Body of pancreas (tissue), 4 donors: Measurements from ENCODE around the gene AMN1. TPM values are rescaled to one million over a fixed set of nuclear protein-coding genes. Genes with fewer than 3 reads are reported as not detected.
"Not testable (repeated sequence)": the region's sequence is repeated elsewhere in the genome, so short reads cannot be mapped to it uniquely, and the experiment has no call there.

Experiments used
- ATAC-seq: fragments of 150-250 bp; one replicate; pipeline ENCODE4 v1.9.1; 2016
- DNase-seq, 4 donors: peaks; one replicate each; pipeline ENCODE4 v3.0.0-alpha.2; 2019
- H3K27ac ChIP-seq, 4 donors: fragments of 200-600 bp; sonication (generic); 1 replicate in 3 of 4; 2 replicates in 1 of 4; pipeline versions ENCODE4 v1.5.1 to v1.6.1; 2016 to 2019; ENCODE audit warnings: mild to moderate bottlenecking in 1 of 4, mixed read lengths in 1 of 4, moderate library complexity in 1 of 4
- H3K27me3 ChIP-seq, 2 donors: fragments of 200-600 bp; sonication (generic); one replicate each; pipeline ENCODE4 v1.6.0; 2016; ENCODE audit warnings: mild to moderate bottlenecking in 1 of 2
- H3K36me3 ChIP-seq, 2 donors: fragments of 200-600 bp; sonication (generic); replicated peaks in 1 of 2; 2 replicates each; pipeline ENCODE4 v1.5.1; 2016; ENCODE audit warnings: low read depth in 2 of 2; ENCODE audit not compliant: insufficient read depth in 1 of 2
- H3K4me1 ChIP-seq: fragments of 200-600 bp; sonication (generic); one replicate; pipeline ENCODE4 v1.6.0; 2016
- H3K4me3 ChIP-seq, 2 donors: fragments of 200-600 bp; sonication (generic); 1 replicate in 1 of 2; 2 replicates in 1 of 2; pipeline ENCODE4 v1.5.1; 2016 to 2019
- H3K9me3 ChIP-seq, 3 donors: fragments of 200-600 bp; sonication (generic); 1 replicate in 2 of 3; 2 replicates in 1 of 3; pipeline ENCODE4 v1.5.1; 2016
- CTCF ChIP-seq, 7 experiments: fragments of 450-650 bp in 4 of 7; fragments of 200-600 bp in 3 of 7; sonication (generic) in 3 of 7; IDR thresholded peaks; one replicate each; pipeline ENCODE4 v1.5.1; 2016 to 2019; ENCODE audit warnings: antibody characterized with exemption in 7 of 7
- POLR2A ChIP-seq, 3 donors: fragments of 450-650 bp; IDR thresholded peaks; one replicate each; pipeline ENCODE4 v1.6.1; 2016; ENCODE audit warnings: antibody characterized with exemption in 3 of 3, mild to moderate bottlenecking in 2 of 3
- WGBS, 2 donors: methylation state at CpG; one replicate each; pipeline ENCODE4 v1.1.5; 2017; 5-methylcytosine and 5-hydroxymethylcytosine counted together
- intact Hi-C: fragments of 100-400 bp; cut with DNase I; formaldehyde crosslinking; loops from one replicate; pipeline ENCODE4 v1.15.1; 2023
- total RNA-seq, 2 donors: library from RNA; depleted of rRNA; stranded (reverse); fragments of >200 nt; gene quantifications; one replicate each; pipeline ENCODE4 v1.1.0, GENCODE V29; 2016

Gene AMN1
- total RNA-seq, 2 donors from 2014 or later, result 6.5 to 13.2 TPM

- DNase-seq, result no peak
- no peak for TF ChIP-seq CTCF (IDR thresholded peaks at IDR 0.05)
- no peak for TF ChIP-seq POLR2A (IDR thresholded peaks at IDR 0.05)
- Histone ChIP-seq H3K4me3 (no peak overlapping the region), H3K9me3 (peaks cover 0 to 8% (median 0%) of the 10 kb centered on the region in 3 donors), H3K27ac (no peak overlapping the region), H3K27me3 (no peaks in the 10 kb centered on the region), H3K4me1 (no peaks in the 10 kb centered on the region), H3K36me3 (no peaks in the 10 kb centered on the region)
- ATAC-seq, result no peak
- intact Hi-C loops, result no loop called here
- 77 to 79% methylated on average over 4 of the region's 4 CpGs for whole genome bisulfite sequencing, 2 donors
These were observed 56.3 kb downstream of the AMN1 start for GRCh38 chr12:31672521-31672920.

GRCh38 chr12:31669582-31669981 is 59.2 kb downstream of the AMN1 start:
- H3K4me1 ChIP-seq, DNase-seq, H3K9me3 ChIP-seq, H3K36me3 ChIP-seq, ATAC-seq, H3K27me3 ChIP-seq, intact Hi-C loops, H3K27ac ChIP-seq, H3K4me3 ChIP-seq: not testable (repeated sequence)
- WGBS, 2 donors, result 91% methylated on average over 2 of the region's 2 CpGs

- H3K27me3 ChIP-seq, result no peaks in the 10 kb centered on the region
- no peak overlapping the region for H3K4me3 ChIP-seq
- peaks cover 0 to 8% (median 0%) of the 10 kb centered on the region in 3 donors for H3K9me3 ChIP-seq
- no peak overlapping the region for H3K27ac ChIP-seq
- no peaks in the 10 kb centered on the region for H3K4me1 ChIP-seq
- ATAC-seq, result no peak
- no peak for TF ChIP-seq POLR2A (IDR thresholded peaks at IDR 0.05)
- TF ChIP-seq CTCF (IDR thresholded peaks at IDR 0.05), result no peak
- no peak for DNase-seq
- intact Hi-C loops, result no loop called here
- no peaks in the 10 kb centered on the region for H3K36me3 ChIP-seq
These were observed 59.8 kb downstream of the AMN1 start for GRCh38 chr12:31669020-31669419.

GRCh38 chr12:31664038-31664437 is 64.8 kb downstream of the AMN1 start:
- H3K9me3 ChIP-seq, result peaks cover 0 to 4% (median 0%) of the 10 kb centered on the region in 3 donors
- H3K27ac ChIP-seq, result no peak overlapping the region
- intact Hi-C loops, result no loop called here
- H3K4me1 ChIP-seq, result peaks cover 6% of the 10 kb centered on the region
- ATAC-seq (no peak), DNase-seq (no peak)
- TF ChIP-seq CTCF (IDR thresholded peaks at IDR 0.05) (no peak), POLR2A (IDR thresholded peaks at IDR 0.05) (no peak)
- 87 to 88% methylated on average over 6 of the region's 6 CpGs for WGBS, 2 donors
- H3K36me3 ChIP-seq, result no peaks in the 10 kb centered on the region
- no peaks in the 10 kb centered on the region for H3K27me3 ChIP-seq
- H3K4me3 ChIP-seq, result no peak overlapping the region

GRCh38 chr12:31663576-31663975 is 65.2 kb downstream of the AMN1 start:
- intact Hi-C loops, result no loop called here
- no peak for TF ChIP-seq POLR2A (IDR thresholded peaks at IDR 0.05)
- no peak for TF ChIP-seq CTCF (IDR thresholded peaks at IDR 0.05)
- Histone ChIP-seq H3K4me1 (peaks cover 8% of the 10 kb centered on the region), H3K27ac (no peak overlapping the region), H3K4me3 (no peak overlapping the region), H3K36me3 (no peaks in the 10 kb centered on the region), H3K27me3 (no peaks in the 10 kb centered on the region), H3K9me3 (no peaks in the 10 kb centered on the region)
- ATAC-seq, result no peak
- no peak for DNase-seq
- 74 to 79% methylated on average over 4 of the region's 4 CpGs for WGBS, 2 donors
